ENCODE data around the gene INPP5D.

- TF ChIP-seq CTCF (IDR thresholded peaks at IDR 0.05; ENCODE audit: low read depth, low read length, poor library complexity, severe bottlenecking) (no peak), EZH2phosphoT487 (IDR thresholded peaks at IDR 0.05; ENCODE audit: borderline replicate concordance, low read length) (no peak)
Measured at GRCh38 chr2:233087713-233088112, 27.6 kb downstream of the INPP5D start.

Measured in DOHH2 (cell line).